ENCODE measurements around the gene RPUSD1. TPM values are rescaled to one million over a fixed set of nuclear protein-coding genes. Genes with fewer than 3 reads are reported as not detected.
A peak's percentile ranks its signal among the peaks of the same experiment; 100 is the strongest.

The RPUSD1 gene
- polyA plus RNA-seq, 1 of the 3 experiments (the other 2 are of a cell fraction) = 27.7 TPM

DNA sequence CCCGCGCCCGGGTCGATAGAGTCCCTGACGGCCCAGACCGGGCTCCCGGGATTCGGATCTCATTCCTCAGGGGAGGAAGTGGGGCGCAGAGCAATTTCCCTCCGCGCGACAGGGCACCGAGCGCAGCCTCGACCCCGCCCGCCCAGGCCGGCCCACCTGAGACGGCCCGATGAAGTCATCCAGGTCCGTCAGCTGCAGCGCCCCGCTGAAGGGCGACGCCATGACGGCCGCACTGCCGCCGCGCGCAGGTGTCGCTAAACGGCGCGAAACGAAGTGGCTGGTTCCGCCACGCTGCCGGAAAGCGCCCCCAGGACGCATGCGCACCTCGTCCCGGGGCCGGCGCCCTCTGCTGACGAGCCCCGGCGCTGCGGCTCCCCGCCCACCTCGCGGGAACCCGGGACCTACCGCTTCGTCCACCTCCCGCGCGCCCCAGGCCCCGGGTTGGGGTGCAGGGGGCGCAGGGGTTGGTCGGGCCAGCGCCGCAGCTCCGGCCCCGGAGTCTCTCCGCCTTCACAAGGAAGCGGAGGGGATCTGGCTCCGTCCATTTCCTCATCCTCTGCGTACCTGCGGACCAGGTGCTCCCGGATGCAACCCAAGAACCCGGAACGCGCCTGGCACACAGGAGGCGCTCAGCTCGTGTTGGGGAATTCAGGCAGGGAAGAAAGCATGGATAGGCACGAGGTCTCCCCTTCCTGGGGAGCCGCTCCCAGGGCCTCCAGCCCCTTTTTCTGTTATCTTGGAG, 47.2 kb downstream of the RPUSD1 start, which contains the start of gene CIAO3:
CIAO3 (minus strand) TSS at position 234 of the 742 bp plus-strand sequence; CDS start at position 222, 12 bp downstream.
- Histone ChIP-seq H3K27ac (ENCODE audit: low read depth in 2 of 2, low read length in 1 of 2) (peak within 1 kb of the TSS in 1 of 2 experiments; percentile 24; a peak in 1 of 4 replicates), H3K9me3 (no peaks in the 10 kb centered on the region), H3F3A (replicated peaks; ENCODE audit: insufficient read depth) (no peaks in the 10 kb centered on the region), H3K9me2 (no peaks in the 10 kb centered on the region), H3K36me3 (replicated peaks in 1 of 2; ENCODE audit: control insufficient read depth in 1 of 2, insufficient read depth in 2 of 2, low read length in 1 of 2) (peaks cover 0 to 16% of the 10 kb centered on the region in 2 experiments), H3K4me1 (ENCODE audit: control insufficient read depth in 1 of 2, insufficient read depth in 2 of 2, low read depth in 1 of 2, low read length in 1 of 2) (peaks cover 0 to 10% of the 10 kb centered on the region in 2 experiments; a peak in 1 of 4 replicates), H3K4me2 (peak within 1 kb of the TSS; percentile 98), H3K4me3 (ENCODE audit: low read depth in 2 of 2, low read length in 1 of 2) (peak within 1 kb of the TSS; percentile 85 to 87), H2AFZ (ENCODE audit: low read depth) (peak within 1 kb of the TSS; percentile 91), H3K79me2 (ENCODE audit: insufficient read depth) (peaks cover 14% of the 10 kb centered on the region), H3K27me3 (ENCODE audit: insufficient read depth) (no peaks in the 10 kb centered on the region), H4K20me1 (ENCODE audit: insufficient read depth) (no peaks in the 10 kb centered on the region), H3K9ac (peak within 1 kb of the TSS; percentile 78)
- ChIA-PET CTCF (interaction anchor here (0.6 to 4.5 kb wide), 23 partner anchors 8 to 357 kb away, joined by 3 to 41 read pairs (median 6); partner anchors contain the start of genes ANTKMT, CCDC78 and METRN), POLR2A (interaction anchor here (0.9 to 1.1 kb wide), 3 partner anchors 25 to 47 kb away, joined by 3 read pairs; partner anchors contain the start of genes CHTF18 and RPUSD1)
- WGBS (ENCODE audit: low lambda C conversion rate) = 5% methylated on average over 29 of the region's 79 CpGs
- peak; percentile 99 for DNase-seq
- TF ChIP-seq RFX5 (IDR thresholded peaks at IDR 0.05; ENCODE audit: low read length) = no peak
- peak; percentile 65; the same call in 1 of the 2 replicates for TF ChIP-seq SIN3A (IDR thresholded peaks at IDR 0.05; ENCODE audit: borderline replicate concordance, low read depth, low read length)
- no peak; the same call in 1 of the 2 replicates for TF ChIP-seq RAD21 (IDR thresholded peaks at IDR 0.05; ENCODE audit: low read length)
- peak; percentile 100 for TF ChIP-seq ELF1 (IDR thresholded peaks at IDR 0.05)
- TF ChIP-seq EZH2phosphoT487 (IDR thresholded peaks at IDR 0.05; ENCODE audit: borderline replicate concordance, low read depth) = no peak
- TF ChIP-seq TAF1 (IDR thresholded peaks at IDR 0.05; ENCODE audit: borderline replicate concordance, low read depth, low read length) = peak; percentile 94
- TF ChIP-seq TEAD4 (IDR thresholded peaks at IDR 0.05; ENCODE audit: borderline replicate concordance, insufficient read depth) = no peak
- peak; percentile 13; the same call in 1 of the 2 replicates for TF ChIP-seq FOXM1 (IDR thresholded peaks at IDR 0.05; ENCODE audit: low read depth)
- TF ChIP-seq, protein P1, sequence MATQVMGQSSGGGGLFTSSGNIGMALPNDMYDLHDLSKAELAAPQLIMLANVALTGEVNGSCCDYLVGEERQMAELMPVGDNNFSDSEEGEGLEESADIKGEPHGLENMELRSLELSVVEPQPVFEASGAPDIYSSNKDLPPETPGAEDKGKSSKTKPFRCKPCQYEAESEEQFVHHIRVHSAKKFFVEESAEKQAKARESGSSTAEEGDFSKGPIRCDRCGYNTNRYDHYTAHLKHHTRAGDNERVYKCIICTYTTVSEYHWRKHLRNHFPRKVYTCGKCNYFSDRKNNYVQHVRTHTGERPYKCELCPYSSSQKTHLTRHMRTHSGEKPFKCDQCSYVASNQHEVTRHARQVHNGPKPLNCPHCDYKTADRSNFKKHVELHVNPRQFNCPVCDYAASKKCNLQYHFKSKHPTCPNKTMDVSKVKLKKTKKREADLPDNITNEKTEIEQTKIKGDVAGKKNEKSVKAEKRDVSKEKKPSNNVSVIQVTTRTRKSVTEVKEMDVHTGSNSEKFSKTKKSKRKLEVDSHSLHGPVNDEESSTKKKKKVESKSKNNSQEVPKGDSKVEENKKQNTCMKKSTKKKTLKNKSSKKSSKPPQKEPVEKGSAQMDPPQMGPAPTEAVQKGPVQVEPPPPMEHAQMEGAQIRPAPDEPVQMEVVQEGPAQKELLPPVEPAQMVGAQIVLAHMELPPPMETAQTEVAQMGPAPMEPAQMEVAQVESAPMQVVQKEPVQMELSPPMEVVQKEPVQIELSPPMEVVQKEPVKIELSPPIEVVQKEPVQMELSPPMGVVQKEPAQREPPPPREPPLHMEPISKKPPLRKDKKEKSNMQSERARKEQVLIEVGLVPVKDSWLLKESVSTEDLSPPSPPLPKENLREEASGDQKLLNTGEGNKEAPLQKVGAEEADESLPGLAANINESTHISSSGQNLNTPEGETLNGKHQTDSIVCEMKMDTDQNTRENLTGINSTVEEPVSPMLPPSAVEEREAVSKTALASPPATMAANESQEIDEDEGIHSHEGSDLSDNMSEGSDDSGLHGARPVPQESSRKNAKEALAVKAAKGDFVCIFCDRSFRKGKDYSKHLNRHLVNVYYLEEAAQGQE (IDR thresholded peaks at IDR 0.05; ENCODE audit: low read depth, low read length) = 0 out of 2 replicates have a peak, but pooled peaks have one; percentile 33
- peak; percentile 77 for TF ChIP-seq MXI1 (IDR thresholded peaks at IDR 0.05; ENCODE audit: low read depth, low read length)
- TF ChIP-seq, protein P2, sequence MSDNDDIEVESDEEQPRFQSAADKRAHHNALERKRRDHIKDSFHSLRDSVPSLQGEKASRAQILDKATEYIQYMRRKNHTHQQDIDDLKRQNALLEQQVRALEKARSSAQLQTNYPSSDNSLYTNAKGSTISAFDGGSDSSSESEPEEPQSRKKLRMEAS (IDR thresholded peaks at IDR 0.05; ENCODE audit: low read depth) = peak; percentile 71
- peak; percentile 10; the same call in 1 of the 2 replicates for TF ChIP-seq FOSL2 (IDR thresholded peaks at IDR 0.05; ENCODE audit: borderline replicate concordance, low read depth)
- TF ChIP-seq POLR2AphosphoS5 (IDR thresholded peaks at IDR 0.05; ENCODE audit: low read depth, low read length) = peak; percentile 67; the same call in 1 of the 2 replicates
- peak; percentile 91 for TF ChIP-seq NRF1 (IDR thresholded peaks at IDR 0.05; ENCODE audit: low read depth, low read length)
- TF ChIP-seq, protein P3, sequence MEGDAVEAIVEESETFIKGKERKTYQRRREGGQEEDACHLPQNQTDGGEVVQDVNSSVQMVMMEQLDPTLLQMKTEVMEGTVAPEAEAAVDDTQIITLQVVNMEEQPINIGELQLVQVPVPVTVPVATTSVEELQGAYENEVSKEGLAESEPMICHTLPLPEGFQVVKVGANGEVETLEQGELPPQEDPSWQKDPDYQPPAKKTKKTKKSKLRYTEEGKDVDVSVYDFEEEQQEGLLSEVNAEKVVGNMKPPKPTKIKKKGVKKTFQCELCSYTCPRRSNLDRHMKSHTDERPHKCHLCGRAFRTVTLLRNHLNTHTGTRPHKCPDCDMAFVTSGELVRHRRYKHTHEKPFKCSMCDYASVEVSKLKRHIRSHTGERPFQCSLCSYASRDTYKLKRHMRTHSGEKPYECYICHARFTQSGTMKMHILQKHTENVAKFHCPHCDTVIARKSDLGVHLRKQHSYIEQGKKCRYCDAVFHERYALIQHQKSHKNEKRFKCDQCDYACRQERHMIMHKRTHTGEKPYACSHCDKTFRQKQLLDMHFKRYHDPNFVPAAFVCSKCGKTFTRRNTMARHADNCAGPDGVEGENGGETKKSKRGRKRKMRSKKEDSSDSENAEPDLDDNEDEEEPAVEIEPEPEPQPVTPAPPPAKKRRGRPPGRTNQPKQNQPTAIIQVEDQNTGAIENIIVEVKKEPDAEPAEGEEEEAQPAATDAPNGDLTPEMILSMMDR (IDR thresholded peaks at IDR 0.05) = peak; percentile 74
- peak; percentile 81 for TF ChIP-seq CHD2 (IDR thresholded peaks at IDR 0.05; ENCODE audit: low read length, partially characterized antibody)
- TF ChIP-seq GABPA (IDR thresholded peaks at IDR 0.05; ENCODE audit: low read depth) = peak; percentile 60
- TF ChIP-seq, protein P4, sequence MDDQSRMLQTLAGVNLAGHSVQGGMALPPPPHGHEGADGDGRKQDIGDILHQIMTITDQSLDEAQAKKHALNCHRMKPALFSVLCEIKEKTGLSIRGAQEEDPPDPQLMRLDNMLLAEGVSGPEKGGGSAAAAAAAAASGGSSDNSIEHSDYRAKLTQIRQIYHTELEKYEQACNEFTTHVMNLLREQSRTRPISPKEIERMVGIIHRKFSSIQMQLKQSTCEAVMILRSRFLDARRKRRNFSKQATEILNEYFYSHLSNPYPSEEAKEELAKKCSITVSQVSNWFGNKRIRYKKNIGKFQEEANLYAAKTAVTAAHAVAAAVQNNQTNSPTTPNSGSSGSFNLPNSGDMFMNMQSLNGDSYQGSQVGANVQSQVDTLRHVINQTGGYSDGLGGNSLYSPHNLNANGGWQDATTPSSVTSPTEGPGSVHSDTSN (IDR thresholded peaks at IDR 0.05) = peak; percentile 44
- no peak; the same call in 1 of the 2 replicates for TF ChIP-seq TCF12 (IDR thresholded peaks at IDR 0.05)
- peak; percentile 87 for TF ChIP-seq ZBTB33 (IDR thresholded peaks at IDR 0.05; ENCODE audit: borderline replicate concordance, low read depth)
- peak; percentile 51; the same call in 1 of the 2 replicates for TF ChIP-seq SMC3 (IDR thresholded peaks at IDR 0.05; ENCODE audit: low read depth, low read length)
- TF ChIP-seq NFIC (IDR thresholded peaks at IDR 0.05; ENCODE audit: borderline replicate concordance) = peak; percentile 29; the same call in 1 of the 2 replicates
- peak; percentile 96 for TF ChIP-seq YY1 (IDR thresholded peaks at IDR 0.05; ENCODE audit: low read depth)
- TF ChIP-seq RXRA (IDR thresholded peaks at IDR 0.05; ENCODE audit: borderline replicate concordance, low read depth) = no peak
